Chondrocyte (in vitro differentiated cells): ENCODE data around the gene CYLD. TPM values are rescaled to one million over a fixed set of nuclear protein-coding genes. Genes with fewer than 3 reads are reported as not detected.

Experiments used
- DNase-seq: peaks from one replicate; pipeline ENCODE4 v3.0.0; 2021; ENCODE audit warnings: mixed read lengths, low spot score
- H3K27ac Mint-ChIP-seq: one replicate; pipeline ENCODE4 v1.8.0; 2021; ENCODE audit warnings: mild to moderate bottlenecking, moderate library complexity, mixed read lengths; ENCODE audit not compliant: unreplicated experiment
- H3K27me3 Mint-ChIP-seq: 2 replicates; pipeline ENCODE4 v1.8.0; 2021; ENCODE audit warnings: low read depth, mixed read lengths
- H3K36me3 Mint-ChIP-seq: 2 replicates; pipeline ENCODE4 v1.8.0; 2021; ENCODE audit warnings: low read depth, mixed read lengths
- H3K4me1 Mint-ChIP-seq: 2 replicates; pipeline ENCODE4 v1.8.0; 2021; ENCODE audit warnings: low read depth, mild to moderate bottlenecking, mixed read lengths
- H3K4me3 Mint-ChIP-seq: one replicate; pipeline ENCODE4 v1.8.0; 2021; ENCODE audit warnings: mild to moderate bottlenecking, moderate library complexity, mixed read lengths; ENCODE audit not compliant: unreplicated experiment
- H3K9me3 Mint-ChIP-seq: 2 replicates; pipeline ENCODE4 v1.8.0; 2021; ENCODE audit warnings: low read depth, mixed read lengths
- CTCF ChIP-seq: fragments of 200-600 bp; sonication (generic); IDR thresholded peaks from 2 replicates; pipeline ENCODE4 v1.5.0; 2021; ENCODE audit warnings: antibody characterized with exemption, mild to moderate bottlenecking, moderate library complexity
- total RNA-seq: library from RNA; stranded (reverse); gene quantifications from 3 replicates; pipeline ENCODE4 v1.2.1, GENCODE V29; 2021

The CYLD gene
- total RNA-seq, 1 donor from 2014 or later = 35.8 TPM

DNA sequence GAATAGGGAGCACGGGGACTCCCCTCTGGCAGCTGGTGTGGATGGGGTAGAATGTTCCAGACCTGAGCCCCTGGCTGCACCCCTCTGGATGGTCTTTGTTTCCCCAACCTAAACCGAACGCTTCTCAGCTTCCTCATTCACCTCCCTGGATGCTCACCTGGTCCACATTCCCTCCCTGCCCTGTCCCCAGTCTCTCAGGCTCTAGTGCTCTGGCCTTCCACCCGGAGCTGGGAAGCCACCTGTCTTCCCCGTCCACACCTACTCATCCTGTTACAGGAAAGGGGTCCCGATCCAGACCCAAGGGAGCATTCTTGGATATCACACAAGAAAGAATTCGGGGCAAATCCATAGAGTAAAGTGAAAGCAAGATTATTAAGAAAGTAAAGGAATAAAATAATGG is 73.5 kb downstream of the CYLD start:
- H3K4me3 Mint-ChIP-seq = no peak overlapping the region
- no peaks in the 10 kb centered on the region for H3K36me3 Mint-ChIP-seq
- H3K4me1 Mint-ChIP-seq = peaks cover 6% of the 10 kb centered on the region
- no peak overlapping the region for H3K27ac Mint-ChIP-seq
- DNase-seq = no peak
- H3K9me3 Mint-ChIP-seq = no peaks in the 10 kb centered on the region
- TF ChIP-seq CTCF = no peak
- H3K27me3 Mint-ChIP-seq = peaks cover 10% of the 10 kb centered on the region

GRCh38 chr16:50816901-50817555 is 75.1 kb downstream of the CYLD start:
- Mint-ChIP-seq H3K36me3 (no peaks in the 10 kb centered on the region), H3K4me1 (peaks cover 6% of the 10 kb centered on the region), H3K27me3 (peaks cover 10% of the 10 kb centered on the region), H3K27ac (no peak overlapping the region), H3K4me3 (no peak overlapping the region), H3K9me3 (no peaks in the 10 kb centered on the region)
- TF ChIP-seq CTCF = no peak
- no peak for DNase-seq

- no peaks in the 10 kb centered on the region for H3K36me3 Mint-ChIP-seq
- no peaks in the 10 kb centered on the region for H3K9me3 Mint-ChIP-seq
- no peaks in the 10 kb centered on the region for H3K4me1 Mint-ChIP-seq
- H3K27ac Mint-ChIP-seq = no peak overlapping the region
- peaks cover 10% of the 10 kb centered on the region for H3K27me3 Mint-ChIP-seq
- DNase-seq = no peak
- TF ChIP-seq CTCF = no peak
- no peak overlapping the region for H3K4me3 Mint-ChIP-seq
Measured at GRCh38 chr16:50818380-50818779, 76.5 kb downstream of the CYLD start.

DNA sequence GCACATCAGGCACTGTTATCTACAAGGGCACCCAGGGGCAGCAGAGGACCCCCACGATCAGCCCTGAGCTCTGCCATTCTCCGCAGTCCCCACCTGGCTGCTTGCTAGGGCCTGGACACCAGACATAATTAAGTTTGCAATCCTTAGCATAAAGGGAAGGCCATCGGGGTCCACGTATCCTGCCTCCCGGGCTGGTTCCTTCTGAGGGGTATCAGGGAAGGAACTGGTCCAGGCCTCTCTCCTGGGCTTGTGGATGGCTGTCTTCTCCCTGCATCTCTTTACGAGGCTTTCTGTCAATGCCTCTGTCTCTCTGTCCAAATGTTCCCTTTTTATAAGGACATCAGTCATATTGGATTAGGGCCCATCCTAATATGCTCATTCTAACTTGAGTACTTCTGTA is 77.8 kb downstream of the CYLD start:
- TF ChIP-seq CTCF = no peak
- Mint-ChIP-seq H3K27me3 (peaks cover 17% of the 10 kb centered on the region), H3K36me3 (no peaks in the 10 kb centered on the region), H3K27ac (no peak overlapping the region), H3K4me3 (no peak overlapping the region), H3K4me1 (no peaks in the 10 kb centered on the region), H3K9me3 (no peaks in the 10 kb centered on the region)
- DNase-seq = no peak

GRCh38 chr16:50820225-50820624 is 78.3 kb downstream of the CYLD start:
- Mint-ChIP-seq H3K27me3 (peaks cover 20% of the 10 kb centered on the region), H3K27ac (no peak overlapping the region), H3K36me3 (no peaks in the 10 kb centered on the region), H3K9me3 (no peaks in the 10 kb centered on the region), H3K4me3 (no peak overlapping the region), H3K4me1 (no peaks in the 10 kb centered on the region)
- DNase-seq = no peak
- TF ChIP-seq CTCF = no peak
